ENCODE measurements around the gene TUBGCP6. TPM values are rescaled to one million over a fixed set of nuclear protein-coding genes. Genes with fewer than 3 reads are reported as not detected.

The TUBGCP6 gene
- total RNA-seq, 4 donors from 2014 or later = 43.8 to 110 (median 73.1) TPM

DNA sequence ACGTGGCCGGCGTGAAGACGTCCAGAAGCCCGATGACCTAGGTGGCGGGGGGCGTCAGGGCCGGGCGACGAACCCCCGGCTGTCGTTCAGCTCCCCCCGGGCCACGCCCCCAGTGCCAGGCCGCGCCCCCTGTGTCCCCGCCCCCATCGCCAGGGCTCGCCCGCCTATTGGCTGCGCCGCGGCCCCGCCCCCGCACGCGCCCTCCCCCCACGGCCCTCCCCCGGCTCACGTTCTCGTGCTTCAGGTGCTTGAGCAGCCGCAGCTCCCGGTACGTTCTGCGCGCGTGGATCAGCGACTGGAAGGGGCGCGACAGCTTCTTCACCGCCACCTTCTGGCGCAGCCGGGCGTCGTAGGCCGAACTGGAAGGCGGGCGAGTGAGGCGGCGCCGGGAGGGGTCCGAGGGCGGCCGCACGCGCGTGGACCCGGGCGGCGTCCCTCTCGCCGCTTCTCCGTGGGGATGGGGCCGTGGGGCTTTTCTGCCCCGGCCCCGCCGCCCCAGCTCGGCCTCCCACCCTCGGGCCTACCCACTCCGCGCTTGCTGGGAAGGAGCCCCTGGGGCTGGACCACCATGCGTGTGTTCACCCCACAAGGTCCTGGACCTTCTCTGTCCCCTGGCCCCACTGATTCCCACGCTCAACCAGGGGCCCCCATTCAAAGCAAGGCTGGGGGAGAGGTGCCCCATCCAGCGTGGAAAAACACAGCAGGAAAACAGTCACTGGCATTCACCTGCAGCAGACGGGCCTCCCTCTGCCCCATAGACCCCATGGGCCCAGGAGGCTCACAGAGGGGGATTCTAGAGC, 23.0 kb upstream of the TUBGCP6 start:
- in situ Hi-C loops (cut with MboI; ENCODE audit: low pct_ligation_motif_present in 1 of 4, low pct_unique_long_range_greater_than_20kb in 1 of 4, low sequenced_read_pairs in 3 of 4) = loop anchor here in 1 of 4 donors (10.0 kb wide), 1 partner anchor 227 kb away; no protein-coding TSS in a partner anchor
- DNase-seq = peak; percentile 66
- H3K36me3 ChIP-seq = no peaks in the 10 kb centered on the region
- H3K27ac ChIP-seq = no peak overlapping the region
- intact Hi-C loops (cut with DNase I; ENCODE audit: low total_unique reads) = no loop called here
- TF ChIP-seq, protein P1, sequence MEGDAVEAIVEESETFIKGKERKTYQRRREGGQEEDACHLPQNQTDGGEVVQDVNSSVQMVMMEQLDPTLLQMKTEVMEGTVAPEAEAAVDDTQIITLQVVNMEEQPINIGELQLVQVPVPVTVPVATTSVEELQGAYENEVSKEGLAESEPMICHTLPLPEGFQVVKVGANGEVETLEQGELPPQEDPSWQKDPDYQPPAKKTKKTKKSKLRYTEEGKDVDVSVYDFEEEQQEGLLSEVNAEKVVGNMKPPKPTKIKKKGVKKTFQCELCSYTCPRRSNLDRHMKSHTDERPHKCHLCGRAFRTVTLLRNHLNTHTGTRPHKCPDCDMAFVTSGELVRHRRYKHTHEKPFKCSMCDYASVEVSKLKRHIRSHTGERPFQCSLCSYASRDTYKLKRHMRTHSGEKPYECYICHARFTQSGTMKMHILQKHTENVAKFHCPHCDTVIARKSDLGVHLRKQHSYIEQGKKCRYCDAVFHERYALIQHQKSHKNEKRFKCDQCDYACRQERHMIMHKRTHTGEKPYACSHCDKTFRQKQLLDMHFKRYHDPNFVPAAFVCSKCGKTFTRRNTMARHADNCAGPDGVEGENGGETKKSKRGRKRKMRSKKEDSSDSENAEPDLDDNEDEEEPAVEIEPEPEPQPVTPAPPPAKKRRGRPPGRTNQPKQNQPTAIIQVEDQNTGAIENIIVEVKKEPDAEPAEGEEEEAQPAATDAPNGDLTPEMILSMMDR (IDR thresholded peaks at IDR 0.05) = no peak
- no peak for TF ChIP-seq POLR2A (IDR thresholded peaks at IDR 0.05)
- TF ChIP-seq EP300 (IDR thresholded peaks at IDR 0.05; ENCODE audit: low read depth) = no peak
- no peak for TF ChIP-seq POLR2AphosphoS5 (IDR thresholded peaks at IDR 0.05)
- H3K4me1 ChIP-seq = peaks cover 23 to 54% (median 49%) of the 10 kb centered on the region in 4 donors
- H3K9me3 ChIP-seq = no peaks in the 10 kb centered on the region
- H3K4me3 ChIP-seq = peak overlapping the region in 1 of 4 donors; percentile 37
- WGBS, 2 donors (ENCODE audit: low coverage in 1 of 2) = 28% methylated on average over 55 of the region's 75 CpGs; no CpG with 5 or more reads in 1 of the 2 donors
- peaks cover 66% of the 10 kb centered on the region for H3K27me3 ChIP-seq

DNA sequence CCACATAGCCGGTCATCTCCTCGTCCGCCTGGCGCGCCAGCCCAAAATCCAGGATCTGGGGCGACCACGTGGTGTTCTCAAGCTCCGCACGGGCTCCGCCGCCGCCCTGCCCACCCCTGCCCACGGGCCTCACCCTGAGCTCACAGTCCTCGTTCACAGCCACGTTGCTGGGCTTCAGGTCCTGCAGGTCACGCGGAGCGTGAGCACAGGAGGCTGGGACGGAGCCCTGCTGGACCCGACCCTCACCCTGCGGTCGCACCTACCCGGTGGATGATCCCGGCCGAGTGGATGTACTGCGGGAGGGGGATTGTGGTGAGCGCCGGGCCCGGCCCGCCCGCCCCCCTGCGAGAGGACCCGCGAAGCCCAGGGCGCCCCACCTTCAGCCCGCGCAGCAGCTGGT, 22.2 kb upstream of the TUBGCP6 start:
- Histone ChIP-seq H3K4me1 (peaks cover 21 to 54% (median 48%) of the 10 kb centered on the region in 4 donors), H3K27ac (no peak overlapping the region), H3K9me3 (no peaks in the 10 kb centered on the region), H3K4me3 (peak overlapping the region in 1 of 4 donors; percentile 37), H3K36me3 (no peaks in the 10 kb centered on the region), H3K27me3 (peaks cover 71% of the 10 kb centered on the region)
- DNase-seq = no peak
- in situ Hi-C loops (cut with MboI; ENCODE audit: low pct_ligation_motif_present in 1 of 4, low pct_unique_long_range_greater_than_20kb in 1 of 4, low sequenced_read_pairs in 3 of 4) (loop anchor here in 1 of 4 donors (10.0 kb wide), 1 partner anchor 228 kb away; no protein-coding TSS in a partner anchor), intact Hi-C loops (cut with DNase I; ENCODE audit: low total_unique reads) (no loop called here)
- 85% methylated on average over 36 of the region's 37 CpGs; no CpG with 5 or more reads in 1 of the 2 donors for WGBS, 2 donors (ENCODE audit: low coverage in 1 of 2)
- TF ChIP-seq EP300 (IDR thresholded peaks at IDR 0.05; ENCODE audit: low read depth) (no peak), POLR2A (IDR thresholded peaks at IDR 0.05) (no peak), POLR2AphosphoS5 (IDR thresholded peaks at IDR 0.05) (no peak)
- TF ChIP-seq, protein P1 (IDR thresholded peaks at IDR 0.05) = no peak

DNA sequence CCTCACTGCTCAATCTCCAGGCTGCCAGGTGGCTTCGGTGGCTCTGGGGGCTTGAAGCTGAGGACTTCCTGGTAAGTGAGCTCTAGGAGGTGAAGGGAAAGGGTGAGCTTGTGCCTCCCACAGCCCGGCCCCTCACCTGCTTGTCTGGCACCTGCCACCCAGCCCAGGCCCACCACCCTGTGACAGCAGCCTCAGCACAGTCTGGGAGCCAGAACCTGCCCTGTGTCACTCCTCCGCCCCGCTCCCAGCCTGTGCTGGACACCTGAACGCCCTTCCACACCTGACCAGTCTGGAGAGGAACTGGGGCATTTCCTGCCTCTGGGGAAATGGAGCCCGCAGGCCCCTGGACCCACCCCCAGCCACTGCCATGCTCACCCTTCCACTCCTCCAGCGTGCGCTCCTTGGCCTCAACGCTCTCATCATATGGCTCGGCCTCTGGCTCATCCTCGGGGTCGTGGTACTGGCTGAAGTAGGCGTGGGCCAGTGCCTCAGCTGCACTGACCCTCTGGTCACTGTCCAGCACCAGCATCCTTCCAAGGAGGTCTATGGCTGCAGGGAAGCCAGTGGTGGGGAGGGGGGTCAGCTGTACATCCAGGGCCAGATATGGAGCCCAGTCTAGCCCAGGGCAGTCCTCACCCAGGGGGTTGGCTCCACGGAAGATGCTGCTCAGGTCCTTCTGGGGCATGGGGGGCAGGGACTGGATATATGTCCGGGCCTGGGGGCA, 20.3 kb upstream of the TUBGCP6 start:
- peaks cover 5 to 50% (median 40%) of the 10 kb centered on the region in 4 donors for H3K4me1 ChIP-seq
- peaks cover 72% of the 10 kb centered on the region for H3K27me3 ChIP-seq
- DNase-seq = no peak
- TF ChIP-seq POLR2A (IDR thresholded peaks at IDR 0.05) (no peak), POLR2AphosphoS5 (IDR thresholded peaks at IDR 0.05) (no peak), EP300 (IDR thresholded peaks at IDR 0.05; ENCODE audit: low read depth) (no peak)
- TF ChIP-seq, protein P1 (IDR thresholded peaks at IDR 0.05) = no peak
- intact Hi-C loops (cut with DNase I; ENCODE audit: low total_unique reads) (no loop called here), in situ Hi-C loops (cut with MboI; ENCODE audit: low pct_ligation_motif_present in 1 of 4, low pct_unique_long_range_greater_than_20kb in 1 of 4, low sequenced_read_pairs in 3 of 4) (loop anchor here in 1 of 4 donors (10.0 kb wide), 1 partner anchor 230 kb away; no protein-coding TSS in a partner anchor)
- H3K4me3 ChIP-seq = no peak overlapping the region
- WGBS, 2 donors (ENCODE audit: low coverage in 1 of 2) = 29 to 79% methylated on average over 2 to 14 of the region's 15 CpGs
- H3K36me3 ChIP-seq = no peaks in the 10 kb centered on the region
- H3K27ac ChIP-seq = no peak overlapping the region
- H3K9me3 ChIP-seq = no peaks in the 10 kb centered on the region

Measured in transverse colon (tissue), 4 donors.